HG02798 (cell line): Measurements from ENCODE around the gene CIZ1.
A peak's percentile ranks its signal among the peaks of the same experiment; 100 is the strongest.
"Not testable (repeated sequence)": the region's sequence is repeated elsewhere in the genome, so short reads cannot be mapped to it uniquely, and the experiment has no call there.

Source experiments
- ATAC-seq: cut with Tn5 transposase; IDR thresholded peaks from one replicate; pipeline ENCODE4 v1.9.1; 2021; ENCODE audit warnings: mild to moderate bottlenecking; ENCODE audit not compliant: unreplicated experiment, poor library complexity

The CIZ1 gene, protein sequence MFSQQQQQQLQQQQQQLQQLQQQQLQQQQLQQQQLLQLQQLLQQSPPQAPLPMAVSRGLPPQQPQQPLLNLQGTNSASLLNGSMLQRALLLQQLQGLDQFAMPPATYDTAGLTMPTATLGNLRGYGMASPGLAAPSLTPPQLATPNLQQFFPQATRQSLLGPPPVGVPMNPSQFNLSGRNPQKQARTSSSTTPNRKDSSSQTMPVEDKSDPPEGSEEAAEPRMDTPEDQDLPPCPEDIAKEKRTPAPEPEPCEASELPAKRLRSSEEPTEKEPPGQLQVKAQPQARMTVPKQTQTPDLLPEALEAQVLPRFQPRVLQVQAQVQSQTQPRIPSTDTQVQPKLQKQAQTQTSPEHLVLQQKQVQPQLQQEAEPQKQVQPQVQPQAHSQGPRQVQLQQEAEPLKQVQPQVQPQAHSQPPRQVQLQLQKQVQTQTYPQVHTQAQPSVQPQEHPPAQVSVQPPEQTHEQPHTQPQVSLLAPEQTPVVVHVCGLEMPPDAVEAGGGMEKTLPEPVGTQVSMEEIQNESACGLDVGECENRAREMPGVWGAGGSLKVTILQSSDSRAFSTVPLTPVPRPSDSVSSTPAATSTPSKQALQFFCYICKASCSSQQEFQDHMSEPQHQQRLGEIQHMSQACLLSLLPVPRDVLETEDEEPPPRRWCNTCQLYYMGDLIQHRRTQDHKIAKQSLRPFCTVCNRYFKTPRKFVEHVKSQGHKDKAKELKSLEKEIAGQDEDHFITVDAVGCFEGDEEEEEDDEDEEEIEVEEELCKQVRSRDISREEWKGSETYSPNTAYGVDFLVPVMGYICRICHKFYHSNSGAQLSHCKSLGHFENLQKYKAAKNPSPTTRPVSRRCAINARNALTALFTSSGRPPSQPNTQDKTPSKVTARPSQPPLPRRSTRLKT

DNA sequence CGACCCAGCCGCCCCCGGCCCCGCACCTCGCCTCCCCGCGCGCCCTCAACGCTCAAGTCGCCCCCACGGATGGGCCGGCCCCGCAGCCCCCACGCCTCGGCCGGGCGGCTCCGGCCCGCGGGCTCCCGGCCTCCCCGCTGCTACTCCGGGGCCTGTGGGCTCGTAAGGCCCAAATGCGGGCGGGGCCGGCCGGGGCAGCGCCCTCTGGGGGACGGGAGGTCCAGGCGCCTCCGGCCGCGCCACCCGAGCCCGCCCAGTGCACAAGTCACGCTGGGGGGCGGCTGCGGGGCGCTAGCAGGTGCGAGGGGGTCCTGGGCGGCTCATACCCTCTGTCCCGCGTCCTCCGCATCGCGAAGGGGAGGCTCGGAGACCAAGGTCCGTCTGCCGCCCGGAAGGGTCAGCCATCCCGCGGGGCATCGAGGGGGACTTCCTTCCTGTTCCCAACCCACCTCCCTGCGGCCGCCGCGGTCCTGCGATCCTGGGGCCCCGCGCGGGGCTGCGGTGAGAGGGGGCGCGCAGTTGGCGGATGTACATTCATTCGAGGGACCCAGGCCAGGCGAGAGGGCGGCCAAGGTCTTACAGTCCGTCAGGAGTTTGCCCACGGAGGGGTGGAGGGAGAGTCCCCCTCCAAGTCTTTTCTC is at the start of gene CIZ1:
Gene CIZ1 (minus strand): TSS at position 167 of the 641 bp plus-strand sequence. CDS start 715 bp downstream, outside the sequence.
- ATAC-seq: peak; percentile 87

DNA sequence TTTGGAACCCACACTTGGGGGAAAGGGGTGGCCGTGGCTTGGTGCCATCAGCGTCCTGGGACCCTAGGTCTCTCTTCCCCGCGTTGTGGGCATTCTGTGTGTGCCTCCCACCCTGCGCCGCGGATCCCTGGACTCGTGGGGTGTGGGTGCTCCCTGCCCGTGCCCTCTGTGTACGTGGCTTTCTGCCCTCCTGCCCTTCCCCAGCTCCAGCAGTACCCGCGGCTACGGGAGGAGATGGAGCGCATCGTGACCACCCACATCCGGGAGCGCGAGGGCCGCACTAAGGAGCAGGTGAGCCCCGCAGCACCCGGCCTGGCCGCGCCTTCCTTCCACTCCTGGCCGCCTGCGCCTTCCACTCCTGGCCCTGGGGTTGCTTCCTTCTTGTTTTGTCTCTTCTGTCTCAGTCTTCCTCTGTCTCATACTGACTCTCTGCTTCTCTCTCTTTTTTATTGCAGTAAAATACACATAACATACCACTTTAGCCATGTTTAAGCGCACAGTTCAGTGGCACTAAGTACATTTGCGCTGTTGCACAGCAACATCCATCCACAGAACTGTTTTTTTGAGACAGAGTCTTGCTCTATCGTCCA is 42.5 kb upstream of the CIZ1 start:
- ATAC-seq: no peak

DNA sequence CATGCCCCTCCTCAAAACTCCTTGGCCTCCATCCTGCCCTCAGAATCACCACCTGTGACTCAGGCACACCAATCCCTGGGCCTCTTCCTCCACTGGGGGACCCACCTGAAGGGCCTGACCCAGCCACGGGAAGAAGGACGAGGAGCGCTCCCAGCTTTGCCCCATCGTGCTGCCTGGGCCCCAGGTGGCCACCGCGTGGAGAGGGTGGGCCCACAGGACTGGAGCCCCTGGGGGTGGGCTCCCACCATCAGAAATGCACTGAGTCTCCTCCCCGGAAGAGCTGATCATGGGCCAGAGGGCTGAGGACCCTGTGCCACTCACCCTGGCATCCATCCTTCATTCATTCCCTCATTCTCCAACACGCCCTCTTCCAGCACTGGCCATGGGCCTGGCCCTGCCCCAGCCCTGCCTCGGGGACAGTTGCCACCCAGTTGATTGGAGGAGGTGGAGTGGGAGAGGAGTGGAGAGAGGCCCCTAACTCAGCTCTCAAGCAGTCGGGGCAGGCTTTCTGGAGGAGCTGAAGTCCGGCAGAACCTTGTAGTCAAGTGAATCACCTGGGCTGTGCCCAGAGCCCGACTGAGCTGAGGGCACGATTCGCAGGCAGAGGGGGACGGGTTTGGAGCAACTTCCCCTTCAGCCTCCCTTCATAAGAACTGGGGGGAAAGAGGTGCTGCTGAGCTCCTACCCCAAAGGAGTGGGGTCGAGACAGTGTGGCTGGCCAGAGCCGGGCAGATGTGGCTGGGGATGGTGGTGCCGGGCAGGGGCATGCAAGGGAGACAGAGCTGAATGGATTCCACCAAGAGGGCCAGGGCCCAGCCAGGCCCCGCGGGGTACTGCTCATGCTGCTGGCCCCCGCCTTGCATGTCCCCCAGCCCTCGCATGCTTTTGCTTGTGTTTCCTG is 41.4 kb upstream of the CIZ1 start:
- no peak for ATAC-seq

DNA sequence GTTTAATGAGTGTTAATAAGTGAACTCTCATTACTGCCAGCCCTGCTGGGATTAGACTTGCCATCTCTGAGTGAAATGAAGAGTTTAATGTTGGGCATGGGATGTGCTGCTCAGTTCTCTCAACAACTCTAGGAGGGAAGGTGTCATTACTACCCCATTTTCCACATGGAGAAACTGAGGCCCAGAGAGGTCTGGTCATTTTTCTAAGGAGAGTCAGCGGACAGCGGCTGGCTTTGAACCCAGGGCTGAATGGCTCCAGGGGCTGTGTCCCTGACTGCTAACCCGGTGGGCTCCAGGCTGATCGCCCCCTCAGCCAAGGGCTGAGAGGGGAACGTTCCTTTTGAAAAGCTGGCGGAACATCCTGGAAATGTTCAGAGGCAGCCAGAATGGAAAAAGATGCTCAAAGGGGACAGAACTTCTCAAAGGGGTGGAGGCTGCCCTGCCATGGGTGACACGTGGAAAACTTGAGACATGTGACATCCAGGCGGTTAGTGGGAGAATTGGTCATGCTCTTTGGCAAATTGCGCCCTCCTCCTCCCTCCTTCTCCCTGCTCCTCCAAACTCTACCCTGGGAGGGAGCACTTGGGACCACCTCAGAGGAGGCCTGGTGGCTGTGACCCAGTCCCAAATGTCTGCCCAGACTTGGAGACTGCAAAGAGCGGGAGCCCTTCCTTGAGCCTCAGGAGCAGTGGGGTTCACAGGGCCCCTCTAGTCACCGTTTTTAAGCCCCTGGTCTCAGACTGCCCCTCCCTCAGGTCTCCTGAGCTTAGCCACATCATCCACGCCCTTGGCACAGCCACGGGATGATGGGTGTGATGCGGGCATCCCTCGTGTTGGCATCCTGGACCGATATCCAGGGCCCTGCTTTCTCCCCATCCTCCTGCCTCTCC is 40.5 kb upstream of the CIZ1 start:
- no peak for ATAC-seq

DNA sequence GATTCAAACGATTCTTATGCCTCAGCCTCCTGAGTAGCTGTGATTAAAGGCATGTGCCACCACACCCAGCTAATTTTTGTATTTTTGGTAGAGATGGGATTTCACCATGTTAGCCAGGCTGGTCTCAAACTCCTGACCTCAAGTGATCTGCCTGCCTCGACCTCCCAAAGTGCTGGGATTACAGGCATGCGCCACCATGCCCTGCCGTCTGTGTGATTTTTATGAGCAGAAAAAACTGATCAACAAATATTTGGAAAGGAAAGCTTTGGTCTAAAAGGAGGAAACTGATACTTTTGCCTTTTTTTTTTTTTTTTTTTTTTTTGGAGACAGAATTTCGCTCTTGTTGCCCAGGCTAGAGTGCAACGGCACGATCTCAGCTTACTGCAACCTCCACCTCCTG is 39.5 kb upstream of the CIZ1 start:
- not testable (repeated sequence) for ATAC-seq

DNA sequence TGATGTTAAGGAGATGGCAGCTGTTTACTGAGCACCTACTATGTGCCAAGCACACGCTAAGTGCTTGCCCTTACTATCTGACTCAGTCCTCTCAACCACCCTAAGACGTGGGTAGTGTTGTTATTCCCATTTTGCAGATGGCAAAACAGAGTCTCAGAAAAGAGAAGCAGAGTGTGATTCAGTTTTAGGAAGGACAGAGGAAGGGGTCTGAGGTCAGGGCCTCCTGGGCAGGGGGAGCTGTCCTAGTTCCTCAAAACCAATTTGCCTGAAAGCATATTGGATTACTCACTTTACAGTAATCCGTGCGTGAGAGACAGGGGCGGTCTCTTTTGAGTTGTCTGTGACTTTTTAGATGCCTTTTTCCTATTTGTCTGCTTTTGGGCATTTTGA is 35.0 kb upstream of the CIZ1 start:
- no peak for ATAC-seq

DNA sequence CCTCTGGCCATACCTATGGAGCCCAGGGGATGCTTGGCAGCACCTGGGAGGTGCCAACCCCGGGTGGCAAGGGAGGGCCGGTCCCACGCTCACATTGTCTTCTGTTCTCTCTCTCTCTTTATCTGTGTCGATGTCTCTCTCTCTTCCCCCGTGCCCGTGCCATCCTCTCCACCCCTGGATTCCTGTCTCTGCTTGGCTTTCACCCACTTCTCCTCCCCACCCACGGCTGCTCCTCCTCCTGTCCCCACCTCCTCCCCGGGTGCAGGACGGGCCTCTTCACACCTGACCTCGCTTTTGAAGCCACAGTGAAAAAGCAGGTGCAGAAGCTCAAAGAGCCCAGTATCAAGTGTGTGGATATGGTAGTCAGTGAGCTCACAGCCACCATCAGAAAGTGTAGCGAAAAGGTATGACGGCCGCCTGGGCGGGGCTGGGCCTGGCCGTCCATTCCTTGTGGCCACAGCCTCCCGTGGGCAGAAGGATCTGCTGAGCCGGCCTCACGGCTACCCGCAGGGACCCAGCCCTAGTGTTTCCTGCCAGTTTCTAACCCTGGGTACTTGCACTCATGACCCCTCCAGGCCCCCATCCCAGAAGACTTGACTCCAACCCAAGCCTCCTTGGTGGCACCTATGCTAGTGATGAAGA is 34.5 kb upstream of the CIZ1 start:
- ATAC-seq: no peak

DNA sequence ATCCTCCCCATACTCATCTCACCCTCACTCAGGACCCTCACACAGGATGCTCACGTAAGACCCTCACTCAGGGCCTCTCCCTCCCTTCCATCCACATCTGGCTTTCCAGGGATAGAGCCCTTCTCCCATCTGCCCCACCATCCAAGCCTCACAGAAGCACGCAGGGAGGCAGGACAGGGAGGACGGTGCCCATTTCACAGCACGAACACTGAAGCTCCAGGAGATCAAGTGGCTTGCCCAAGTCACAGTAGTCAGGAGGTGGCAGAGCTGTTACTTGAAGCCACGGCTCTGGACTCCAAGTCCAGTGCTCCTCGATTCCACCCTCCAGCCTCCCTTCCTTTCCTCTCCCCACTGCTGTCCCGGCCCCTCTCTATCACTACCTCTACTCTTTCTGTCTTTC is 33.5 kb upstream of the CIZ1 start:
- no peak for ATAC-seq

DNA sequence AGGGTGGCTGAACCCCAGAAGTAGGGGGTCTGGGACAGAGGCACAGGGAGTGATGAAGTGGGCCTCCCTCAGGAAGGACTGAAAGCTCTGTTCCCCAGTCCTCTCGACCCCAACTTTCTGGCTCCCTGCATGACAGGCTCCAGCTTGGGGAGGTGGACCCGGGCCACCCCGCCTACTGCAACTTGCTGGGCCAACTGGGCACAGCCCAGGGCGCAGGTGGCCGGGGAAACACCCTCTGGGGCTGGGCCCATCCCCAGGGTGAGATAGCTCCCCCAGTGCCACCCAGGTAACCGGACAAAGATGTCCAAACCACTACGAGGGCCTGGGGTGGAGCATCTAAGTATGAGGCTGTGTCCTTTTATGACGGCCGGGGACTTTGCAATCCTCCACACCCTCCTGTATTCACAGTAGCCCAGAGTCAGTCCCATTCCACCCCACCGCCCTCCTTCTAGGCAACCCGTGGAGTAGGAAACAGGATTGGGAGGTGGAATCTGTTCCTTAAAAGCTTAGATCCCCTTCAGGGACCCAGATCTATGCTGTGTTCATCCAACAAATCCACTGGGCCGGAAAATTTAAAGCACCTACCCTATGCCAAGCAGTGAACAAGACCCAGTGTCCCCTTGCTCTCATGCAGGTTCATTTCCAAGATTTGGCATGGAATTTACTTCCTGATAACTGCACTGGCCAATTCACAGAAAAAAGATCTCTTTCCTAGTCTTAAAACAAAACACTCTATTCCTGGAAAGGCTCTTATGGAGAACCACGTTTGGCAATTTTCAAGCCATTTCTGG is 31.7 kb upstream of the CIZ1 start:
- ATAC-seq: no peak

DNA sequence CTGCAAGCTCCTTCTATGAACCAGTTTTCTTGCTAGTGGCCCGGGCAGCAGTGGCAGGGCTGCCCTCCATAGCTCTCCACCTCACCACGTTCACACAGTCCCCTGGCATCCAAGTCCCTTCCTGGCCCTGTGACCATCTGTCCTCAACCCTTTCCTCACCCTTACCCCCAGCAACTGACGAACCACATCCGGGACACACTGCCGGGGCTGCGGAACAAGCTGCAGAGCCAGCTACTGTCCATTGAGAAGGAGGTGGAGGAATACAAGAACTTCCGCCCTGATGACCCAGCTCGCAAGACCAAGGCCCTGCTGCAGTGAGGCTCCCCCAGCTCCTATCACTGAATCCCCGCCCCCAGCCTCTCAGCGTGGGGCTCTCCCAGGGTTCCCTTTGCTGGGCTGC is 30.7 kb upstream of the CIZ1 start:
- ATAC-seq: no peak

DNA sequence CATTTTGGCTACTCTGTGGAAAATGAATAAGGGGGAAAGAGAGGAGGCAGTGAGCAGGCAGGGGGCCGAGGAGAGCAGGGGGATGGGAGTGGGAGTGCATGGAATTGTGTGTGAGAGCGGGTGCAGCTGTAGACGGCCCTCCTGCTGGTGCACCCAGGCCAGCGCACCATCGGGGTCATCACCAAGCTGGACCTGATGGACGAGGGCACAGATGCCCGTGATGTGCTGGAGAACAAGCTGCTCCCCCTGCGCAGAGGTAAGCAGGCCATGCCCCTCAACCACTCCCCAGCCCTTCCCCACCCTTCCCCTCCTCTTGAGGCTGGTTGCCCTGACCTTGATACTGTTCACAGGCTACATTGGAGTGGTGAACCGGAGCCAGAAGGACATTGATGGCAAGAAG is 28.5 kb upstream of the CIZ1 start:
- ATAC-seq: no peak

DNA sequence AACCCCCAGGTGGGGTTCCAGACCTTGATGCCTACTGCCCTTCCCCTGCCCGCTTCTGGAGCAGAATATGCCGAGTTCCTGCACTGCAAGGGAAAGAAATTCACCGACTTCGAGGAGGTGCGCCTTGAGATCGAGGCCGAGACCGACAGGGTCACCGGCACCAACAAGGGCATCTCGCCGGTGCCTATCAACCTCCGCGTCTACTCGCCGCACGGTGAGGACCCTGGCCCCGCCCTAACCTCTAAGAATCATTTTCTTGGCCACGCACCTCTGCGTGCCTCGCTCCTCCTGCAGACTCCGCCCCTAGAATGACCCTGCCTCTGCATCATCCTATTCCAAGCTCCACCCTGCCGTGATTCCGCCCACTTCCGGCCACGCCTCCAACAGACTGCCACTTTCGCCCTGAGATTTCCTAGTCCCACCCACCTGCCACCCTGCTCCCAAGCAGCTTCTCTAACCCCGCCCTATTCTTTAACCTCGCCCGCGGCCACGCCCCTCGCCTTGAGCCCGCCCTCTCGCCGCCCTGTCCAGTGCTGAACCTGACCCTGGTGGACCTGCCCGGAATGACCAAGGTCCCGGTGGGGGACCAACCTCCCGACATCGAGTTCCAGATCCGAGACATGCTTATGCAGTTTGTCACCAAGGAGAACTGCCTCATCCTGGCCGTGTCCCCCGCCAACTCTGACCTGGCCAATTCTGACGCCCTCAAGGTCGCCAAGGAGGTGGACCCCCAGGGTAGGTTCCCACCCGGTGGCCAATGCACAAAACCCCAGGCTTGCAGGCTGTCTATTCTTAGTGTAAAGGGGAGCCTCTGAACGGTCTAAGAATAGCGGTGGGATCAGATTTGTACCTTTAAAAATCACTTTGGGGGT is 27.4 kb upstream of the CIZ1 start:
- ATAC-seq: peak; percentile 83

DNA sequence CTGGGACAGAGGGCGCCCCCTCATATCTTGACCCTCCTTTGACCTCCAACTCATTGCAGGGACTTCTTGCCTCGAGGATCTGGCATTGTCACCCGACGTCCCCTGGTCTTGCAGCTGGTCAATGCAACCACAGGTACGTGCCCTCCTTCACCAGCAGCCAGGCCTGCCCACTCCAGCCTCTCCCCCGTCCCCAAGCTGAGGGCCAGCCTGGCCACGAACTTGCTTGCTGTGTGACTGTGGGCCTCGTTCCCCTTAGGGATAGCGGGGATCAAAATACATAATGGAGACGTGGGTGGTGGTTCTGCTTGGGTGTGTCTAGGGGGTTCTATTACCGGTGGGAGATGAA is 26.8 kb upstream of the CIZ1 start:
- no peak for ATAC-seq

DNA sequence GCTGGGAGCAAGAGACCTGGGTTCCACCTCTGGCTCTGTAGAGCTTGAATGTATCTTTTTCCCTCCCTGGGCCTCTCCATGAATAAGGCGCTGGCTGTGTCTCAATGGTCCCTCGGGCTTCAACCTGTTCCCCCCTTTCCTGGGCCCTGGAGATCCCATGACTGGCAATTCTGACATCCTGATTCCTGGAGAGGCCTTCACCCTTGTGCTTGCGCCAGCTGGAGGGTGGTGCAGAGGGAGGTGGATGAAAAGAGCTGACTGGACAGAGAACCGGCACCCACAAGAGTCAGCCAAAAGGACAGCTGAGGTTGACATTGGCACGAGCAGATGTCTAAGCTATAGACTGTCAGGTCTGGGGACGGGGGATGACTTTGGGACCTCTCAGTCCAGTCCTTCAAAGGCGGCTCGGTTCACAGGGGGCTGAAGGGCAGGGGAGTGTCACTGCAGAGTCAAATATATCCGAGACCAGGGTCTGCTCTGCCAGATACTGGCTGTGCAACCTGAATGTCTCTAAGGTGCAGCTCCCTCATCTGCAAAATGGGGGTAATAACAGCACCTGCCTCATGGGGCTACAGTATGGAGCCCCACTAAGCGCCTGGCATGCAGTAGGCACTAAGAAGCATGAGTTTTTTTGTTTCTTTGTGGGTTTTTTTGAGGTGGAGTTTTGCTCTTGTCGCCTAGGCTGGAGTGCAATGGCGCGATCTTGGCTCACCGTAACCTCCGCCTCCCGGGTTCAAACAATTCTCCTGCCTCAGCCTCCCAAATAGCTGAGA is 25.6 kb upstream of the CIZ1 start:
- no peak for ATAC-seq

DNA sequence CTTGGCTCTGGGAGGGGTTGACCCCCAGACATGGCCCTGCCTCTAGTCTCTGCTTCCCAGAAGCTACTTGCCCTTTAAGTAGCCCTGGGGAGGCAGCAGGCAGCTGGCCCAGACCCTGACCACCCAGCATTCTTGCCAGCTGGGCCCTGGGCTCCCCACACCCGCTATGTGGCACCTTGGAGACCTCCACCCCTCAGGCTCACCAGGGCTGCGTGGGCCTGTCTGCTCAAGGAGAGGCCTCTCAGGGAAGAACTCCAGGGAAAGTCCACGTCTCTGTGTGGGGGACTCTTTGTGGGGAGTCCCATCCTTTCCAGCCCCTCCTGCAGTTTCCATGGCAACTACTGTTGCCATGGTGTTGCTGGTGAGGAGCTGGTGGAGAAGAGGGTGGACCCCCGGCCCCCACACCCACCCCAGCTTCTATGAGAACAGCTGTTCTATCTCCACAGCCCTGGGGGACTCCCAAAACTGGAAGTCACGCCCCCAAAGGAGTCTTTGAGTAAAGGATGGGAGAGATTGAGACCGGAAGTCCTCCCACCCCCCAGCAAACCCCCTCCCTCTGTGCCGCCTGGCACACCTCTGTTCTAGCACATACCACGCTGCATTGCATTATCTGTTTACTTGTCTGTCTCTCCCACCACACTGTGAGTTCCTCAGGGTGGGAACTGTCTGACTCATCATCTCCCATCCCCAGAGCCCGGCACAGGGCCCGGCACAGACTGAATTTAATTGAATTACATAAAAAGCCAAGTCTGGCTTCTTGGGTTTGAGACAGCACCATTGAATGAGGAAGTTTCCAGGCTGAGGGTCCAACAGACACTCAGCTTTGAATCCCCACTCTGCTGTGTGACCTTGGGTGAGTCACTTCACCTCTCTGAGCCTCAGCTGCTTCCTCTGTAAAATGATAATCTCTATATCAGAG is 24.4 kb upstream of the CIZ1 start:
- no peak for ATAC-seq
